Hepatocyte (in vitro differentiated cells): ENCODE measurements around the gene SRCIN1. TPM values are rescaled to one million over a fixed set of nuclear protein-coding genes. Genes with fewer than 3 reads are reported as not detected.

Experiments used
- DNase-seq: peaks from one replicate; pipeline ENCODE4 v3.0.0-alpha.2; 2016; ENCODE audit warnings: low spot score
- H2AFZ ChIP-seq: fragments of 200-600 bp; sonication (generic); 2 replicates; pipeline ENCODE4 v1.6.0; 2016; ENCODE audit warnings: antibody characterized with exemption, mild to moderate bottlenecking
- H3K27ac ChIP-seq: fragments of 200-600 bp; sonication (generic); 2 replicates; pipeline ENCODE4 v1.5.1; 2016; ENCODE audit warnings: mild to moderate bottlenecking
- H3K27me3 ChIP-seq: fragments of 200-600 bp; sonication (generic); 2 replicates; pipeline ENCODE4 v1.6.1; 2016
- H3K36me3 ChIP-seq: fragments of 200-600 bp; sonication (generic); replicated peaks from 2 replicates; pipeline ENCODE4 v1.5.1; 2016; ENCODE audit warnings: low read depth; ENCODE audit not compliant: insufficient read depth
- H3K4me1 ChIP-seq: fragments of 200-600 bp; sonication (generic); 2 replicates; pipeline ENCODE4 v1.5.1; 2016; ENCODE audit warnings: mild to moderate bottlenecking, moderate library complexity; ENCODE audit not compliant: insufficient read depth
- H3K4me2 ChIP-seq: fragments of 200-600 bp; sonication (generic); 2 replicates; pipeline ENCODE4 v1.6.0; 2016
- H3K4me3 ChIP-seq: fragments of 200-600 bp; sonication (generic); 2 replicates; pipeline ENCODE4 v1.5.1; 2016; ENCODE audit warnings: mild to moderate bottlenecking
- H3K79me2 ChIP-seq: fragments of 200-600 bp; sonication (generic); 2 replicates; pipeline ENCODE4 v1.6.0; 2017; ENCODE audit warnings: mild to moderate bottlenecking
- H3K9me2 ChIP-seq: fragments of 200-600 bp; sonication (generic); replicated peaks from 2 replicates; pipeline ENCODE4 v1.6.0; 2017; ENCODE audit warnings: mild to moderate bottlenecking; ENCODE audit not compliant: insufficient read depth
- H3K9me3 ChIP-seq: fragments of 200-600 bp; sonication (generic); 2 replicates; pipeline ENCODE4 v1.5.1; 2016; ENCODE audit warnings: low read depth, mild to moderate bottlenecking
- H4K20me1 ChIP-seq: fragments of 200-600 bp; sonication (generic); 2 replicates; pipeline ENCODE4 v1.6.0; 2016; ENCODE audit warnings: mild to moderate bottlenecking; ENCODE audit not compliant: insufficient read depth, poor library complexity, severe bottlenecking
- CTCF ChIP-seq: fragments of 200-600 bp; sonication (generic); IDR thresholded peaks from 2 replicates; pipeline ENCODE4 v1.5.1; 2016; ENCODE audit warnings: antibody characterized with exemption, mild to moderate bottlenecking; ENCODE audit not compliant: poor library complexity
- EZH2 ChIP-seq: fragments of 200-600 bp; sonication (generic); IDR thresholded peaks from 2 replicates; pipeline ENCODE4 v1.6.1; 2016; ENCODE audit warnings: antibody characterized with exemption, mild to moderate bottlenecking, borderline replicate concordance
- EZH2phosphoT487 ChIP-seq: fragments of 200-600 bp; sonication (generic); IDR thresholded peaks from one replicate; pipeline ENCODE4 v1.6.1; 2018; ENCODE audit warnings: antibody characterized with exemption, mild to moderate bottlenecking, low read depth, moderate library complexity; ENCODE audit not compliant: unreplicated experiment, severe bottlenecking
- WGBS: methylation state at CpG from one replicate; pipeline ENCODE4 v1.1.6; 2016; ENCODE audit warnings: low lambda C conversion rate; ENCODE audit errors: missing lambda C conversion rate; 5-methylcytosine and 5-hydroxymethylcytosine counted together
- polyA plus RNA-seq: library from polyadenylated mRNA; unstranded; fragments of >200 nt; fragmentation: Nextera tagmentation; extraction: Ambion mirVana; gene quantifications from 2 replicates; pipeline ENCODE4 v1.2.1, GENCODE V29; 2016
- total RNA-seq: library from RNA; depleted of rRNA; stranded (reverse); fragments of >200 nt; gene quantifications from 2 replicates; pipeline ENCODE4 v1.2.3, GENCODE V29; 2014

SRCIN1 gene
- total and polyA plus RNA-seq, 2 experiments from 2014 or later, result 0.82 to 0.90 TPM

- no peaks in the 10 kb centered on the region for H3K36me3 ChIP-seq
Observed at GRCh38 chr17:38587203-38587602, 18.5 kb downstream of the SRCIN1 start.

GRCh38 chr17:38586788-38587187, 19.0 kb downstream of the SRCIN1 start:
- peaks cover 10% of the 10 kb centered on the region for H3K4me1 ChIP-seq
- TF ChIP-seq EZH2, result no peak
- no peak for TF ChIP-seq CTCF
- no peak for TF ChIP-seq EZH2phosphoT487
- H2AFZ ChIP-seq, result no peak overlapping the region
- no peaks in the 10 kb centered on the region for H4K20me1 ChIP-seq
- 90% methylated on average over 5 of the region's 7 CpGs for whole genome bisulfite sequencing
- no peaks in the 10 kb centered on the region for H3K9me2 ChIP-seq
- no peaks in the 10 kb centered on the region for H3K9me3 ChIP-seq
- H3K36me3 ChIP-seq, result no peaks in the 10 kb centered on the region
- peaks cover 3% of the 10 kb centered on the region for H3K27me3 ChIP-seq
- H3K4me3 ChIP-seq, result no peak overlapping the region
- H3K79me2 ChIP-seq, result no peaks in the 10 kb centered on the region
- H3K4me2 ChIP-seq, result no peak overlapping the region
- no peak overlapping the region for H3K27ac ChIP-seq
- DNase-seq, result no peak

More at GRCh38 chr17:38587203-38587602, 18.5 kb downstream of the SRCIN1 start:
- TF ChIP-seq EZH2phosphoT487 (no peak), CTCF (no peak), EZH2 (no peak)
- Histone ChIP-seq H3K9me3 (no peaks in the 10 kb centered on the region), H3K4me2 (no peak overlapping the region), H3K4me1 (peaks cover 10% of the 10 kb centered on the region), H2AFZ (no peak overlapping the region), H3K9me2 (no peaks in the 10 kb centered on the region), H3K27ac (no peak overlapping the region), H3K79me2 (no peaks in the 10 kb centered on the region), H3K4me3 (no peak overlapping the region), H4K20me1 (no peaks in the 10 kb centered on the region), H3K27me3 (peaks cover 3% of the 10 kb centered on the region)
- 78% methylated on average over 4 of the region's 4 CpGs for WGBS
- DNase-seq, result no peak

- TF ChIP-seq EZH2phosphoT487 (no peak), EZH2 (no peak), CTCF (no peak)
- no peak for DNase-seq
Observed at GRCh38 chr17:38585918-38586529, 19.7 kb downstream of the SRCIN1 start.

More at GRCh38 chr17:38585918-38586529, 19.7 kb downstream of the SRCIN1 start:
- Histone ChIP-seq H3K4me2 (no peak overlapping the region), H3K27ac (no peak overlapping the region), H3K9me3 (no peaks in the 10 kb centered on the region), H3K36me3 (no peaks in the 10 kb centered on the region), H3K4me1 (peaks cover 10% of the 10 kb centered on the region), H3K79me2 (no peaks in the 10 kb centered on the region), H3K27me3 (peaks cover 3% of the 10 kb centered on the region), H4K20me1 (no peaks in the 10 kb centered on the region), H3K4me3 (no peak overlapping the region), H3K9me2 (no peaks in the 10 kb centered on the region), H2AFZ (no peak overlapping the region)
- 79% methylated on average over 6 of the region's 7 CpGs for WGBS
